SU-DHL-6 (cell line): ENCODE data around the gene PTPRN2.

Experiments used
- H2AFZ ChIP-seq: fragments of 200-600 bp; sonication (generic); 2 replicates; pipeline ENCODE4 v1.6.1; 2014; ENCODE audit warnings: low read depth, mild to moderate bottlenecking, moderate library complexity, mixed read lengths, antibody characterized with exemption, low read length; ENCODE audit not compliant: severe bottlenecking
- H3F3A ChIP-seq: fragments of 200-600 bp; shearing (Covaris generic); 2 replicates; pipeline ENCODE4 v1.6.0; 2016; ENCODE audit warnings: antibody characterized with exemption, mild to moderate bottlenecking; ENCODE audit not compliant: insufficient read depth
- H3K27ac ChIP-seq: fragments of 200-600 bp; sonication (generic); 2 replicates; pipeline ENCODE4 v1.5.1; 2016; ENCODE audit warnings: low read depth, mild to moderate bottlenecking, low read length, moderate library complexity, mixed read lengths
- H3K27me3 ChIP-seq: fragments of 200-600 bp; sonication (generic), shearing (Covaris generic); 2 replicates; pipeline ENCODE4 v1.6.0; 2014; ENCODE audit warnings: mild to moderate bottlenecking, low read length
- H3K36me3 ChIP-seq: fragments of 200-600 bp; sonication (generic); 2 replicates; pipeline ENCODE4 v1.6.1; 2014; ENCODE audit warnings: mild to moderate bottlenecking, low read length, mixed read lengths
- H3K4me2 ChIP-seq: fragments of 300-600, 200-600 bp; shearing (Covaris generic), sonication (generic); 2 replicates; pipeline ENCODE4 v1.6.0; 2014; ENCODE audit warnings: low read length, low read depth, mild to moderate bottlenecking; ENCODE audit not compliant: poor library complexity, severe bottlenecking
- H3K4me3 ChIP-seq: fragments of 200-600 bp; sonication (generic); 2 replicates; pipeline ENCODE4 v1.5.1; 2014; ENCODE audit warnings: antibody characterized with exemption, low read length, mild to moderate bottlenecking, mixed read lengths; ENCODE audit not compliant: insufficient read depth, poor library complexity, severe bottlenecking
- H3K79me2 ChIP-seq: fragments of 200-600 bp; sonication (generic); 2 replicates; pipeline ENCODE4 v1.6.1; 2014; ENCODE audit warnings: mild to moderate bottlenecking, low read length, moderate library complexity; ENCODE audit not compliant: insufficient read depth
- H3K9ac ChIP-seq: fragments of 200-600 bp; sonication (generic); 2 replicates; pipeline ENCODE4 v1.7.0; 2014; ENCODE audit warnings: mild to moderate bottlenecking, low read length
- H3K9me2 ChIP-seq: fragments of 200-600 bp; sonication (generic); replicated peaks from 2 replicates; pipeline ENCODE4 v1.6.1; 2014; ENCODE audit warnings: low read length; ENCODE audit not compliant: insufficient read depth
- H3K9me3 ChIP-seq: fragments of 200-600 bp; sonication (generic); 2 replicates; pipeline ENCODE4 v1.6.1; 2014; ENCODE audit warnings: low read length, mixed read lengths; ENCODE audit not compliant: insufficient read depth
- H4K20me1 ChIP-seq: fragments of 200-600 bp; sonication (generic); 2 replicates; pipeline ENCODE4 v1.6.1; 2014; ENCODE audit warnings: low read depth, mild to moderate bottlenecking, antibody characterized with exemption, low read length, moderate library complexity, mixed read lengths
- CTCF ChIP-seq: fragments of 200-600 bp; sonication (generic); IDR thresholded peaks from one replicate; pipeline ENCODE4 v1.5.1; 2017; ENCODE audit warnings: antibody characterized with exemption, mild to moderate bottlenecking, low read length, moderate library complexity; ENCODE audit not compliant: insufficient read depth, poor library complexity, severe bottlenecking
- EZH2phosphoT487 ChIP-seq: fragments of 200-600 bp; sonication (generic), shearing (Covaris generic); conservative IDR thresholded peaks from 2 replicates; pipeline ENCODE4 v1.6.1; 2018; ENCODE audit warnings: mild to moderate bottlenecking, antibody characterized with exemption, low read length, moderate library complexity, mixed read lengths

PTPRN2 gene

GRCh38 chr7:158609313-158609974 is 21.8 kb upstream of the PTPRN2 start:
- H2AFZ ChIP-seq = no peak overlapping the region
- no peaks in the 10 kb centered on the region for H3K9me3 ChIP-seq
- H3K9ac ChIP-seq = no peak overlapping the region
- H3K36me3 ChIP-seq = no peaks in the 10 kb centered on the region
- H3K4me3 ChIP-seq = no peak overlapping the region
- no peak overlapping the region for H3K4me2 ChIP-seq
- no peaks in the 10 kb centered on the region for H4K20me1 ChIP-seq
- TF ChIP-seq EZH2phosphoT487 = no peak
- no peak for TF ChIP-seq CTCF
- H3F3A ChIP-seq = no peaks in the 10 kb centered on the region
- H3K27me3 ChIP-seq = no peaks in the 10 kb centered on the region
- no peaks in the 10 kb centered on the region for H3K79me2 ChIP-seq
- no peak overlapping the region for H3K27ac ChIP-seq
- no peaks in the 10 kb centered on the region for H3K9me2 ChIP-seq

- no peaks in the 10 kb centered on the region for H4K20me1 ChIP-seq
- no peak overlapping the region for H3K4me3 ChIP-seq
- H3K36me3 ChIP-seq = no peaks in the 10 kb centered on the region
- no peak overlapping the region for H2AFZ ChIP-seq
- H3K27ac ChIP-seq = no peak overlapping the region
- no peak overlapping the region for H3K4me2 ChIP-seq
- no peaks in the 10 kb centered on the region for H3K79me2 ChIP-seq
- H3K9me3 ChIP-seq = no peaks in the 10 kb centered on the region
- no peaks in the 10 kb centered on the region for H3F3A ChIP-seq
- no peak for TF ChIP-seq EZH2phosphoT487
- TF ChIP-seq CTCF = no peak
- H3K9me2 ChIP-seq = no peaks in the 10 kb centered on the region
- H3K27me3 ChIP-seq = no peaks in the 10 kb centered on the region
- H3K9ac ChIP-seq = no peak overlapping the region
Observed at GRCh38 chr7:158607563-158607962, 19.9 kb upstream of the PTPRN2 start.

- Histone ChIP-seq H3K4me3 (no peak overlapping the region), H3K79me2 (no peaks in the 10 kb centered on the region), H3K27ac (no peak overlapping the region), H3K9ac (no peak overlapping the region), H2AFZ (no peak overlapping the region), H3K9me3 (no peaks in the 10 kb centered on the region), H3K9me2 (no peaks in the 10 kb centered on the region), H4K20me1 (no peaks in the 10 kb centered on the region), H3K36me3 (no peaks in the 10 kb centered on the region), H3F3A (no peaks in the 10 kb centered on the region), H3K27me3 (no peaks in the 10 kb centered on the region), H3K4me2 (no peak overlapping the region)
- no peak for TF ChIP-seq EZH2phosphoT487
- no peak for TF ChIP-seq CTCF
Observed at GRCh38 chr7:158606671-158607424, 19.2 kb upstream of the PTPRN2 start.
